HepG2 (cell line): ENCODE data around the gene UACA. TPM values are rescaled to one million over a fixed set of nuclear protein-coding genes. Genes with fewer than 3 reads are reported as not detected.

Source experiments
- BCL6 ChIP-seq: IDR thresholded peaks from 2 replicates; pipeline ENCODE4 v1.6.1; 2016; ENCODE audit warnings: missing genetic modification reagents, missing compliant biosample characterization
- BHLHE40 ChIP-seq: IDR thresholded peaks from 2 replicates; pipeline ENCODE4 v1.6.1; 2011; ENCODE audit warnings: low read length, improper control_type of control experiment
- BRD4 ChIP-seq: sonication (generic); formaldehyde crosslinking; IDR thresholded peaks from 2 replicates; pipeline ENCODE4 v1.4.0; 2020; ENCODE audit warnings: missing genetic modification reagents
- CENPBD1 ChIP-seq: sonication (generic); formaldehyde crosslinking; IDR thresholded peaks from 2 replicates; pipeline ENCODE4 v1.8.0; 2022; ENCODE audit warnings: missing genetic modification reagents, low read depth, mild to moderate bottlenecking, borderline replicate concordance
- EP300 ChIP-seq, 3 experiments: sonication (generic) in 1 of 3; formaldehyde crosslinking in 1 of 3; IDR thresholded peaks; 2 replicates each; pipeline versions ENCODE4 v1.5.1 to v1.6.1; 2011 to 2020; ENCODE audit warnings: low read depth in 2 of 3, low read length in 2 of 3, borderline replicate concordance in 1 of 3, improper control_type of control experiment in 1 of 3, mild to moderate bottlenecking in 1 of 3, missing genetic modification reagents in 1 of 3, moderate library complexity in 1 of 3
- ETV5 ChIP-seq: IDR thresholded peaks from 2 replicates; pipeline ENCODE4 v1.6.1; 2018; ENCODE audit warnings: missing biosample characterization, missing genetic modification reagents, inconsistent platforms, borderline replicate concordance
- FOXA3 ChIP-seq: IDR thresholded peaks from 2 replicates; pipeline ENCODE4 v1.6.1; 2016; ENCODE audit warnings: missing genetic modification reagents, missing compliant biosample characterization
- FOXK1 ChIP-seq: sonication (generic); formaldehyde crosslinking; IDR thresholded peaks from 2 replicates; pipeline ENCODE4 v1.4.0; 2020; ENCODE audit warnings: low read depth, missing genetic modification reagents, borderline replicate concordance
- HMG20A ChIP-seq: IDR thresholded peaks from 2 replicates; pipeline ENCODE4 v1.6.1; 2016; ENCODE audit warnings: borderline replicate concordance
- MAX ChIP-seq: IDR thresholded peaks from 2 replicates; pipeline ENCODE4 v1.6.1; 2012; ENCODE audit warnings: inconsistent platforms
- MTF2 ChIP-seq: sonication (generic); formaldehyde crosslinking; IDR thresholded peaks from 2 replicates; pipeline ENCODE4 v1.5.0; 2020; ENCODE audit warnings: missing genetic modification reagents, borderline replicate concordance
- NCOR1 ChIP-seq: fragments of 200-600 bp; sonication (generic); IDR thresholded peaks from 2 replicates; pipeline ENCODE4 v1.7.0; 2017; ENCODE audit warnings: antibody characterized with exemption, low read length, borderline replicate concordance
- NR2C2 ChIP-seq: sonication (generic); formaldehyde crosslinking; IDR thresholded peaks from 2 replicates; pipeline ENCODE4 v1.4.0; 2020; ENCODE audit warnings: missing genetic modification reagents, mild to moderate bottlenecking, moderate library complexity, borderline replicate concordance
- NR2F1 ChIP-seq, 2 experiments: fragments of 450-650 bp in 1 of 2; formaldehyde crosslinking in 1 of 2; IDR thresholded peaks; 2 replicates each; pipeline versions ENCODE4 v1.5.0 to v1.6.1; 2016 to 2020; ENCODE audit warnings: mild to moderate bottlenecking in 1 of 2, missing compliant biosample characterization in 1 of 2, missing genetic modification reagents in 1 of 2, moderate library complexity in 1 of 2
- NR2F2 ChIP-seq: IDR thresholded peaks from 2 replicates; pipeline ENCODE4 v1.6.1; 2012; ENCODE audit warnings: low read depth, inconsistent platforms, borderline replicate concordance
- PHF21A ChIP-seq: sonication (generic); formaldehyde crosslinking; IDR thresholded peaks from 2 replicates; pipeline ENCODE4 v1.5.0; 2020; ENCODE audit warnings: mild to moderate bottlenecking, missing genetic modification reagents
- RARA ChIP-seq: IDR thresholded peaks from 2 replicates; pipeline ENCODE4 v1.6.1; 2016; ENCODE audit warnings: missing genetic modification reagents, missing compliant biosample characterization
- SP4 ChIP-seq: sonication (generic); formaldehyde crosslinking; IDR thresholded peaks from 2 replicates; pipeline ENCODE4 v1.8.1; 2023; ENCODE audit warnings: mild to moderate bottlenecking, missing genetic modification reagents
- SP5 ChIP-seq: IDR thresholded peaks from 2 replicates; pipeline ENCODE4 v1.6.1; 2016; ENCODE audit warnings: low read depth, borderline replicate concordance
- TARDBP ChIP-seq: sonication (generic); formaldehyde crosslinking; IDR thresholded peaks from 2 replicates; pipeline ENCODE4 v1.8.0; 2022; ENCODE audit warnings: mild to moderate bottlenecking, missing genetic modification reagents
- TBX3 ChIP-seq: fragments of 450-650 bp; IDR thresholded peaks from 2 replicates; pipeline ENCODE4 v1.6.1; 2017; ENCODE audit warnings: antibody characterized with exemption, mild to moderate bottlenecking, inconsistent platforms, borderline replicate concordance
- TEAD3 ChIP-seq: optimal IDR thresholded peaks from 2 replicates; pipeline ENCODE3; 2016; ENCODE audit warnings: borderline replicate concordance
- TFAP4 ChIP-seq: sonication (generic); IDR thresholded peaks from 2 replicates; pipeline ENCODE4 v1.6.1; 2016; ENCODE audit warnings: low read depth, borderline replicate concordance
- WIZ ChIP-seq: sonication (generic); formaldehyde crosslinking; IDR thresholded peaks from 2 replicates; pipeline ENCODE4 v1.5.1; 2020; ENCODE audit warnings: mild to moderate bottlenecking, missing genetic modification reagents
- ZNF260 ChIP-seq: sonication (generic); formaldehyde crosslinking; IDR thresholded peaks from 2 replicates; pipeline ENCODE4 v1.4.0; 2020; ENCODE audit warnings: missing genetic modification reagents, low read depth, mild to moderate bottlenecking, borderline replicate concordance
- ZNF552 ChIP-seq: sonication (generic); formaldehyde crosslinking; IDR thresholded peaks from 2 replicates; pipeline ENCODE4 v1.9.0; 2022; ENCODE audit warnings: missing genetic modification reagents, mild to moderate bottlenecking, borderline replicate concordance
- ZNF598 ChIP-seq: sonication (generic); formaldehyde crosslinking; IDR thresholded peaks from 2 replicates; pipeline ENCODE4 v1.5.1; 2020; ENCODE audit warnings: mild to moderate bottlenecking, missing genetic modification reagents, borderline replicate concordance
- ZNF629 ChIP-seq: sonication (generic); formaldehyde crosslinking; conservative IDR thresholded peaks from 2 replicates; pipeline ENCODE4 v1.5.0; 2020; ENCODE audit warnings: missing genetic modification reagents
- ZNF768 ChIP-seq: sonication (generic); formaldehyde crosslinking; IDR thresholded peaks from 2 replicates; pipeline ENCODE4 v1.4.0; 2020; ENCODE audit warnings: missing genetic modification reagents
- polyA plus RNA-seq, 8 experiments: library from polyadenylated mRNA; depleted of rRNA in 3 of 8; stranded (reverse) in 7 of 8; unstranded in 1 of 8; fragments of >200 nt; fragmentation: Illumina TruSeq in 4 of 8; extraction: Trizol in 4 of 8; gene quantifications; 2 replicates each; pipeline versions ENCODE4 v1.2.1 to v1.2.3, GENCODE V29; 2011 to 2016; ENCODE audit warnings: low read depth in 4 of 8, missing spikeins in 1 of 8, mixed read lengths in 1 of 8; ENCODE audit not compliant: insufficient read depth in 1 of 8
- total RNA-seq, 5 experiments: library from RNA; depleted of rRNA; stranded (reverse); fragments of >200 nt; fragmentation: Illumina TruSeq; extraction: Trizol; gene quantifications; 2 replicates each; pipeline ENCODE4 v1.2.3, GENCODE V29; 2016; ENCODE audit warnings: low read depth in 1 of 5

UACA gene
- total and polyA plus RNA-seq, 2 of the 13 experiments (the other 11 are each of a cell fraction or from before 2014, with no cell fraction given), result 17.8 to 39.2 TPM

GRCh38 chr15:70788114-70789049 is 25.0 kb upstream of the UACA start (continued):
- TF ChIP-seq ZNF552, result no peak
- TF ChIP-seq RARA (CRISPR knock-in tag), result peak; percentile 85
- TF ChIP-seq TEAD3 (CRISPR knock-in tag), result peak; percentile 84
- peak; percentile 90 to 96 for TF ChIP-seq NR2F1 (CRISPR knock-in tag; IDR thresholded peaks at IDR 0.05)
- TF ChIP-seq CENPBD1 (CRISPR knock-in tag), result no peak
- no peak for TF ChIP-seq ZNF768 (CRISPR knock-in tag)
- TF ChIP-seq SP4 (CRISPR knock-in tag), result no peak
- TF ChIP-seq ETV5 (CRISPR knock-in tag), result peak; percentile 14; the same call in 1 of the 2 replicates
- peak; percentile 34 to 81; a peak in 3 of 4 replicates for TF ChIP-seq EP300 (IDR thresholded peaks at IDR 0.05; ENCODE audit: low read depth in 2 of 2, low read length in 2 of 2)
- 0 out of 2 replicates have a peak, but pooled peaks have one; percentile 32 for TF ChIP-seq EP300 (CRISPR knock-in tag; IDR thresholded peaks at IDR 0.05; ENCODE audit: borderline replicate concordance)
- TF ChIP-seq MAX, result no peak
- no peak for TF ChIP-seq BRD4
- no peak for TF ChIP-seq BHLHE40
- TF ChIP-seq NR2C2 (CRISPR knock-in tag), result peak; percentile 57; the same call in 1 of the 2 replicates
- TF ChIP-seq NR2F2, result peak; percentile 69; the same call in 1 of the 2 replicates
- TF ChIP-seq BCL6 (CRISPR knock-in tag), result 0 out of 2 replicates have a peak, but pooled peaks have one; percentile 13
- TF ChIP-seq FOXA3 (CRISPR knock-in tag), result peak; percentile 82
- TF ChIP-seq HMG20A (CRISPR knock-in tag), result peak; percentile 70; the same call in 1 of the 2 replicates
- no peak for TF ChIP-seq PHF21A (CRISPR knock-in tag)
- TF ChIP-seq MTF2 (CRISPR knock-in tag), result no peak
- TF ChIP-seq ZNF598 (CRISPR knock-in tag), result no peak
- no peak for TF ChIP-seq ZNF629 (CRISPR knock-in tag)
- TF ChIP-seq FOXK1 (CRISPR knock-in tag), result peak; percentile 66; the same call in 1 of the 2 replicates
- TF ChIP-seq ZNF260 (CRISPR knock-in tag), result no peak
- TF ChIP-seq SP5 (CRISPR knock-in tag), result 0 out of 2 replicates have a peak, but pooled peaks have one; percentile 42
- TF ChIP-seq WIZ (CRISPR knock-in tag), result 0 out of 2 replicates have a peak, but pooled peaks have one; percentile 30
- TF ChIP-seq NCOR1, result peak; percentile 79; the same call in 1 of the 2 replicates
- TF ChIP-seq TARDBP, result peak; percentile 57; the same call in 1 of the 2 replicates
- 0 out of 2 replicates have a peak, but pooled peaks have one; percentile 14 for TF ChIP-seq TFAP4
- peak; percentile 49; the same call in 1 of the 2 replicates for TF ChIP-seq TBX3
